Cortex of kidney (tissue), 1 donor: ENCODE measurements around the gene TEAD1.

Source experiments
- DNase-seq: peaks from one replicate; lab custom pipeline; 2025; lab: John Stamatoyannopoulos, UW

TEAD1 gene

GRCh38 chr11:12989428-12990161, 315.4 kb downstream of the TEAD1 start:
- DNase-seq: no peak

GRCh38 chr11:12990162-12990480, 315.9 kb downstream of the TEAD1 start:
- DNase-seq: no peak

GRCh38 chr11:12991426-12991825, 317.2 kb downstream of the TEAD1 start:
- no peak for DNase-seq

GRCh38 chr11:12993626-12994025, 319.4 kb downstream of the TEAD1 start:
- DNase-seq: no peak
